T-helper 22 cell (primary cell): ENCODE results near the gene ARSI.

Source experiments
- DNase-seq: peaks from one replicate; pipeline ENCODE4 v3.0.0-alpha.2; 2020; ENCODE audit warnings: low read depth

ARSI gene

DNA sequence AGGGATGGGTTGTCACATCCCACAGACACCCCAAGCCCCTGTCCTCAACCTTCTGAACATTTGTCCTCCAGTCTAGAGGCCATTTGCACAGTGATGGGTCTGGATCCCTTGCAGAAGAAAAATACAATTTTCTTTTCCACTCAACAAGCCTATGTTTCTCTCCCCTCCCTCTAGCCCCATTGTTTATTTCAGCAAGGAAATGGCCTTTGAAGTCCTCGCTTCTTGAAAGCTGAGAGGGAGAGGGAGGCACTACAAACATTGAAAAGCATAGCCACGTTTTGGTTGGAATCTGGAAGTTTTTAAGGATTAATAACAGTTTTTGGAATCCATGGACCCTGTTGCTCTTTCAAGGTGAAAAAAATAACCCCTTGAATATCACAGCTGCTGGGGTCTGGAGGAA is 24.0 kb upstream of the ARSI start:
- no peak for DNase-seq

DNA sequence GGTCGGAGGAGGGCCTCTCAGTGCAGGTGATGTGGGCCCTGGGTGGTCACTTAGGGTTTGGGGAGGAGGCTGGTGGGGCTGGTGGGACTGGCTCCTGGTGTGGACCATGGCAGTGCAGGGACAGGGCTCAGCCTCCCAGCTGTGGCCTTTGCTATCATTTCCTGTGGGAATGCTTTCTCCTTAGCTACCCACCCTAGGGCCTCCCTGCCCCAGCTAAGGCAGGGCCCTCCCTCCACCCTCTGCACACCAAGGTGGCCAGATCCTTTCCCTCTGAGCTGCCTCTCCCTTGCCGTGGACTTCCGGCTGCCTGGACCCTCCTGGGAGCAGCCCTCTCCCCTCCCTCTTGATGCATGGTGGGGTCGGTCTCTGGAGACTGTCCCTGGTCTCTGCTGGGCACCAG is 22.7 kb upstream of the ARSI start:
- DNase-seq = no peak

DNA sequence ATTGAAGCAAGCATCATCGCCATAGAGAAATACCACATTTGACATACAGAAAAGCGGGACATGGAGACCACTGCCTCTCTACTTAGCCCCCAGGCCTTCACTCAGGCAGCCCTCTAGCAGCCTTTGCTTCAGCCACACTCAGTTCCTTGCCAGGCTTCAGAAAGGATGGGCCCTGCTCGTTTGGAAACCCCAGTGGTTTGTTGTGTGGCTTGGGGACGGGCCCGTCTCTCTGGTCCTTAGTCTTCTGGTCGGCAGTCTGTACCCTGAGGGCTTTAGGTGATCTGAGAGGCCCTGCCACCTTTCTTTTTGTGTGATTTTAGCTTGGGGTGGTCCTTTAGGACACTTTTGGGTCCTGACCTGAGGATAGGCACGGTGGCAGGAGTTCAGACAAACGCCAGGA is 21.1 kb upstream of the ARSI start:
- no peak for DNase-seq

DNA sequence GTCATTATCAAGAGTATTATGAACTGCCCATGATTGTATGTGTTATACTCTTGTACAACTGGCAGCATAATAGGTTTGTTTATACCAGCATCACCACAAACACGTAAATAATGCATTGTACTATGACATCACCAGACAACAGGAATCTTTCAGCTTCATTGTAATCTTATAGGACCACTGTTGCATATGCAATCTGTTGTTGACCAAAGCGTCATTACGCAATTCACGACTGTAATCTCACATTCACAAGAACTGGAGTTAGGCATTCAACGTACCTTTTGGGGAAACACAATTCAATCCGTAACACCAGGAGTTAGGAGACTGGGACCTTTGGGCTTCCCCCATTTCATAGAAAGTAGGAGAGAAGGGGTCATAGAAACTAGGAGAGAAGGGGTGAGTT is 20.4 kb upstream of the ARSI start:
- DNase-seq = no peak

DNA sequence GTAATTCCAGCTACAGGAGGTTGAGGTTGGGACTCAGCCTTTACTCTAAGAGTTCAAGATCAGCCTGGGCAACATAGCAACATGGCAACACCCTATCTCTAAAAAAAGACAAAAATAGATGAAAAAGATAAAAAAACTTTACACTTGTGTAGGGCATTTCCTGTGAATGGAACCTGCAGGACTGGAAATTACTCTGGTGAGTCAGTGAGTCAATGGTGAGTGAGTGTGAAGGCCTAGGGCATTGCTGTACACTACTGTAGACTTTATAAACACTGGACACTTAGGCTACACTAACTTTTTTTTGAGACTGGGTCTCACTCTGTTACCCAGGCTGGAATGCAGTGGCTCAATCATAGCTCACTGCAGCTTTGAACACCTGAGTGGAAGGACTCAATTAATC is 19.5 kb upstream of the ARSI start:
- DNase-seq = no peak

DNA sequence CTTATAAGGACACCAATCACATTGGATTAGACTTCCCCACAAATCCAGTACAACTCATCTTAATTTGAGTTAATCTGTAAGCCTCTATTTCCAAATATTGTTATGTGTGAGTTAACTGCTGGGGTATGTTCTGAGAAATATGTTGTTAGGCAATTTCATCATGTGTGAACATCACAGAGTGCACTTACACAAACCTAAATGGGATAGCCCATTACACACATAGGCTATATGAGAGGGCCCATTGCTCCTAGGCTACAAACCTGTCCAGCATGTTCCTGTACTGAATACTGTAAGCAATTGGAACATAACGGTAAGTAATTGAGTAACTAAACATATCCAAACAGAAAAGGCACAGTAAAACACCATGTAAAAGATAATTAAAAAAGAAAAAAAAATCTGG is 19.1 kb upstream of the ARSI start:
- DNase-seq = no peak

DNA sequence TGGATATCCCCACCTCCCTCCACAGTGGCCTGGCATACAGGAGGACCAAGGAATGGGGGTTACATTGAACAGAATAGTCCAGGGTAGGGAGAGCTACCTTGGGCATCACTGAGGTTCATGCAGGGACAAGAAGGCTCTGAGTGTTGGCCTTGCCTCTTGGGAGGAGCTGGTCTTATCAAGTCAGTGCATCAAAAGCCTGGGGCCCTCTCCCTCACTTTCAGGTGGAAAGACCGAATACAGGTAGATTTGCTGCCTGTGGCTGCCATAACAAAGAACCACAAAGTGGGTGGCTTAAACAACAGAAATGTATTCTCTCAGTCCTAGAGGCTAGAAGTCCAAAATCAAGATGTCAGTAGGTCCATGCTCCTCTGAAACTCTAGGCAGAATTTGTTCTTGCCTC is 18.5 kb upstream of the ARSI start:
- DNase-seq = no peak

DNA sequence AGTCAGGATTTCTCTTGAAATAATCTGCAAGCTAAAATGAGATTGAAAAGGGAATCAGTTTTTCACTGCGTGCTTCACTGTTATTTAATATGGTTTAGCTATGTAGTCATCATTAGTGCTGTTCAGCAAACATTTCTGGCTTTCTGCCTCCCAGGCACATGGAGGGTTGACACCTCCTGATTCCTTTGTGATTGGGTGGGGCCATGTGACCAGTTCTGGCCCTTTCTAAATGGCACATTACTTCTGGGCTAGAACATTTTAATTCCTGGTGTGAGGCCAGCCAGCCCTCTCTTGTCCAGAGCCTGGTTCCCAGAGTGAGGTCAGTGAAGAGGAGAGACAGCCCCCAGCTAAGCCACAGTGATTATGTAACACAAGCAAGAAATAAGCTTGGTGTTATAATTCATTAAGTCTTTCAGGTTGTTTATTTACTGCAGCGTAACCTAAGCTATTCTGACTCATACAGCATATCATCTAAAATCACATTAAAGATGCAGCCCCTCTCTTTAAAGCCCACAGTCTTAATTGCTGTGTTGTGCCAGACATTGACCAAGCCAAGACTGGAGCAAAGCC is 17.4 kb upstream of the ARSI start:
- DNase-seq = no peak

DNA sequence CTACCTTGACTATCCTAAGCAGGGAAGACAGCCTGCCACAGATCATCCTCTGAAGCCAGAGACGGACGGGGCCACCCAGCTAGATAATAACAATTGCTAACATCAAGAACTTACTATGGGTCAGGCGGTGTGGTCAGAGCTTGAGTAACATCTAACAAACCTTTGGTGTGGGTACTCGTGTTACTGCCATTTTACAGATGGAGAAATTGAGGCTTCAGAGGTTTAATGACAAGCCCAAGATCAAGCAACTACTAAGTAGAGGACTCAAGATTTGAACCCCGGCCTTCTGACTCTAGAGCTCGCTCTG is 16.7 kb upstream of the ARSI start:
- no peak for DNase-seq

DNA sequence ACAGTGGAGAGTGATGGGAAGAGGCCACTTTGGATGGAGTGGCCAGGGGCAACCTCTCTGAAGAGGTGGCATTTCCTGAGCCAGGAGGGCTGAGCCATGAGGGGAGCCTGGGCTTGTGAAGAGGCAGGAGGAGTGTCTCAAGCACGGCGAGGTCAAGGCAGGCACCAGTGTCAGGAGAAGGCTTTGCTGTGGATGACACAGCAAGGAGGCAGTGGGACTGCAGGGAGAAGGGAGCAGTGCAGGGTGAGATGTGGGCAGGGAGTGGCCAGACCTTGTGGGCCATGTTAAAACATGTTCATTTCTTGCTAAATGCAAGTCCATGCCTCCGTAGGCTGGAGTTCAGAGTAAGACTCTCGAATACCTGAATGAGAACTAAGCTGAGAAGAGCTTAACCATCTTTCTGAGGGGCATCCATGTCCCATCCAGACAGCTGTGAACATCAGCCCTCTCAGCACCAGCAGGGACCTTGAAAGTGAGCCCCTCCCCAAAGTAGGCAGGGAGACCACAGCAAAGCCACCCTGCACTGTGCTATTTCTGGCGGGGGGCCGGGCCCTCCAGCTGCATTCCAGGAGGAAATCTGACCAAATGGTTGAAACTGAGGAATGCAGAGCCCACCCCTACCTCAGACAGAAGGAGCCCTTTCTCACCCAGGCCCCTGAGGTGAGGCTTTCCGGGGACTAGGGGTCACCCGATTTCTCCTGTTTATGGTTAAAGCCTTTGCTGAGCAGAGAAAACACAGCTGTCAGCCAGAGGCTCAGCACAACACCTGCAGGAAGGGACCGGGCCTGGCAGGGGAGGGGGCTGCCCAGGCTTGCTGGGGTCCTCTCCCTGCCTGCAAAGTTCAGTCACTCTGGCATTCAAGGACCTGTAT is 16.1 kb upstream of the ARSI start:
- DNase-seq = no peak

DNA sequence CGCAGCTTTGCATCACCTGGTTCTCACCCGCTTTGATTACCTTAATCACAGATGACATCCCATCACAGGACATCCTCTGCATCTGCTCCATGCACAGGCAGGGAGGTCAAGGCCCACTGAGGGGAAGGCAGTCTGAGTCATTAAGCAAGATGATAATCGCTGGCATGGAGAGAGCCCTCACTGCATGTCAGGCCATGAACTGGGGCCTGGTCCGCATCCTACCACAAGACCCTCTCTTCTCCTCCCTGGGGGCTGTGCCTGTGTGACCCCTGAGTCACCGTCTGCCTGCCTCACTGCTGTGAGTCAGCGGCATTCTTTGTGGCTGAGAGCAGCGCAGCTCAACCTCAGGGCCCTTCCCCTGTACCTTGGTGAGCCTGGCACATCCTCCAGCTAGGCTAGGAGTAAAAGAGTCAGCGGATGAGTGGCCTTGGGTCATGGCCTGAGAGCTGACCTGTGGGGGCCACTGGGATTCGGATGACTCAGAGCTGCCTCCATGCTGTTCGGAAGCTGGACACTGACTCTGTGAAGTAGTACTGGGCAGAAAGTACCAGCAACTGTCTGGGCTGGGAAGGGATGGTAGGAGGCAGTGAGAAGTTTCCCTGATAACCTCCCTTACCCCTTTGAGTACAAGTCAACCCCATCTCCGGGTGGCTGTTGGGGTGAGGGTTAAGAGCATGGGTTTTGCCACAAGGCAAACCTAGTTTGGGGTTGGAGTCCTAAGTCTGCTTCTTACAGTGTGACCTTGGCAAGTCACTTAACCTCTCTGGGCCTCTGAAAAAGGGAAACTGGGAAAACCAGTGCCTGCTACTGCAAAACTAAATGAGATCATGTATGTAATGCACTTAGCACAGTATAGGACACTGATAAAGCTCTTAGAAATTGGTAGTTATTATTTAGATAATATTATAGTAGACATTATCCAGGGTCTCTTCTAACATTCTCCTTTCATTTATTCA is 14.6 kb upstream of the ARSI start:
- DNase-seq = no peak

DNA sequence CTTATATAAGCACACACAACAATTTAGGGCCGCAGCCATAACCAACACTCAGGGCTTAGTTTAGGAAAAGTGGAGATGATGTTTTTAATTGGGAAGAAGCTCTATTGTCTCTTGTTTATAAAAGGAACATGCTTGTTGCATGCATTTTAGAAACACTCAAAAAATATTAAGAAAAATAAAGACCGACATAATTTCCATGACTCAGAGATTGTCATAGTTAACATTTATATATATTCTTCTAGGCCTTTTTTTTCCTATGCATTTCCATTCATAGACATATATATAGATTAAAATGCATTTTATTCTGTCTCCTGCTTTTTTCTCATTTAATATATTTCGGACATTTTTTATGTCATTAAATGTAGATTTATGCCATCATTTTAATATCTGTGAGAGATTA is 13.6 kb upstream of the ARSI start:
- no peak for DNase-seq

DNA sequence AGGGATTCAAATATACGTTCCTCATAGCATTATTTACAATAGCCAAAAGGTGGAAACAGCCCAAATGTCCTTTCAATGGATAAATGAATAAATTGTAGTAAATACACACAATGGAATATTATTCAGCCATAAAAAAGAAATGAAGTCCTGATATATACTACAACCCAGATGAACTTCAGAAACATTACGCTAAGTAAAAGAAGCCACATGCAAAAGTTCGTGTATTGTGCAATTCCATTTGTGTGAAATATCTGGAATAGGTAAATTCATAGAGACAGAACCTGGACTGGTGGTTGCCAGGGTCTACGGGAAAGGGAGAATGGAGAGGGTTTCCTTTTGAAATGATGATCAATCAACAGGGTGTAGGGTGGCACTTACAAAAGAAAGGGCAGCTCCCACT is 12.5 kb upstream of the ARSI start:
- DNase-seq = no peak

DNA sequence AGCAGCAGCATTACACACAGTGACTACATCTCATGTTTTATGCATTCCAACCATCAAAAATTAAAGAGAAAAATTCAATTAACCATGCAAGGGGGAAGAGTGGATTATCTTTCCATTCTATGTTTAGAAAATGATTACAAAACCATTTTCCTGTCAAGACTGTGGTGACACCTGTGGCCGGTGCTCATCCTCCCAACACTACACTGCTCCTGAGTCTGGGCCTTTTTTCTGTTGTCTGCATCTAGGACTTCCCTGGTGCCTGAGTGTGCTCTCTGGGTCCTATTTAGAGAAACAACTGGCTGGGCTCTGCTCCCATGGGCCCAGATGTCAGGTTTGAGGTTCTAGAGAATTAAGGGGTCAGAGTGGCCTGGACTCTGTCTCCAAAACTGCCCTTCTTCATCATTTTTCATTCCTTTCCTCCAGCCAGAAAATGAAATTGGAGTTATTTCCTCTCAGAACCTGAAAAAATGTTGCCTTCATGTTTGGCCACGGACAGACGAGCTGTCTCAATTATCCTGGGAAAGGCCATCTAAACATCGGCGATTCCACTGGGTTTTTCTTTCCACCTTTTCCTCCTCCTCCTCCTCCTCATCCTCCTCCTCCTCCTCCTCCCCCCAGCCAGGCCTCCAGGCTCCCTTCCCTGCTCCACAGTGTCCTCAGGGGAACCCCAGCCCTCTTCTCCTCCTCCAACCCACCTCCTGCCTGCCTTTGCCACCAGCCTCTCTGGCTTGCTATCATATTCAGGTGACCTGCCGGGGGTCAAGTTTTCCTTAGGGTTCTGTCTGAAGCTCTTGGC is 11.4 kb upstream of the ARSI start:
- no peak for DNase-seq

DNA sequence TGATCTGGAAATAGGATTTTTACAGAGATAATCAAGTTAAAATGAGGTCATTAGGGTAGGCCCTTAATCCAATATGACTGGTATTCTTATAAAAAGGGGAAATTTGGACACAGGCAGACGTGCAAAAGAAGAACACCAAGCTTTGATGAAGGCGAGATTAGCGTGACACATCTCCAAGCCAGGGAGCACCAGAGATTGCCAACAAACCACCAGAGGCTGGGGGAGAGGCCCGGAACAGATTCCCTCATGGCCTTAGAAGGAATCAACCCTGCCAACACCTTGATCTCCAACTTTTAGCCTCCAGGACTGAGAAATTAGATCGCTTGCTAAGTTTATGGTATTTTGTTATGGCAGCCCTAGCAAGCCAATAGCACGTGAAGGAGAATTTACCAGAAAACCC is 10.8 kb upstream of the ARSI start:
- no peak for DNase-seq

DNA sequence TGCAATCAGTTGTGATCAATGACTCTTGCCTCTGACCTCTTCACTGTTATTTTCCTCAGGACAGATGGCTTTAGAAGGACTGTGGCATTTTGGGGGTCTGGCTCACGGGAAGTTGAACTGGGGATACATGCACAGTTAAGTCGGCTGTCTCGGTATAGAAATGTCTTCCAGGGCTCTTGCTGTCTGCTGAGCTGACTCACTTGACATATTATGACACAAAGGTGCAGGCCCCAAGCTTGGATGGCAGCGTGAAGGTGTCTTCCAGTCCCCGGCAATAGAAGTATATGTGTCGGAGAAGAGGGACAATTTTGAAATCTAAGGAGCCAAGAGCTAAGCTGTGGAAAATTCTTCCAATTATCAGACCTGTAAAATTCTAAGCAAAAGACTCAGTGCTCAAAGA is 9.8 kb upstream of the ARSI start:
- DNase-seq = no peak

DNA sequence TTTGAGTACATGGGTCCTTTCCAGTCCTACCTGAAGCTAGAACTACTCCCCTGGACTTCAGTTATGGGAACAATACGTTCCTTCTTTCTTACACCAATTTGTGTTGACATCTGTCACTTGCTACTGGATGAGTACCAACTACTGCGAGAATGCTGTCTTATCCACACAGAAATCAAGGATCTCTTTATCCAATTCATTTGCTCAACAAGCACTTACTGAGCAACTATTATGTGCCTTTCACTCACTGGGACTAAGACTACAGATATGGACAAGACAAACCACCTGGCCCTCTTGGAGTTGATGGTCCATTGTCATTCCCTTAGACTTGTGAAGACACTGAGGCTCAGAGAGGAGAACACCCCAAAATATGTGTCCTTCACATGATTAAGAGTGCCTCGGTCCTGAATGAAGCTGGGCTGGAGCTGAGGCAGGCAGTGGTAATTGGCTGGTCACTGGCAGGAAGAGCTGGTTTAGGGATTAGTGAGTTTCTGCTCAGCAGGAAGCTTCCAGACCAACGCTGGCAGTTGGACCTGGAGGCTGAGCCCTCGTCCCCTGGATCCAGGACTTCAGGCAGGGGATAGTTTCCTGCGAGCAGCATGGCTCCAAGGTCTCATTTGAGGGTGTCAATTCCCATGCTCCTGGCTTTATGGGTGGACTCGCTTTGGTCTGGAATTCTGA is 8.4 kb upstream of the ARSI start:
- no peak for DNase-seq

DNA sequence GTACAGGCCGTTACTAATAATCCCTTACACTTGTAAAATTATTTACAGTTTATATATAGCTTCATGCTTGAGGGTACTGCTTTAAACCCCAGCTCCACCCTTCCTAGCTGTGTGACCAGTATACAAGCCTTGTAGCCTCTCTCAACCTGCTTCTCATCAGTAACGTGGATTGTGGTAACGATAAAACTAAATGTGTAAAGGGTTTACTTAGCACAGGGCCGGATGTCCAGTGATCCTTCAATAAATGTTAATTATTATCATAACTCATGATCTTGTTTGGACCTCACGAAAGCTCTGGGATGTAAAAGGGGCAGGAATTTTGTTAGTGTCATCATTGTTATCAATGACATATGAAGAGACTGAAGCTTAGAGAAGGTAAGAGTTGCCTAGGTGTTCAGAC is 7.5 kb upstream of the ARSI start:
- no peak for DNase-seq

DNA sequence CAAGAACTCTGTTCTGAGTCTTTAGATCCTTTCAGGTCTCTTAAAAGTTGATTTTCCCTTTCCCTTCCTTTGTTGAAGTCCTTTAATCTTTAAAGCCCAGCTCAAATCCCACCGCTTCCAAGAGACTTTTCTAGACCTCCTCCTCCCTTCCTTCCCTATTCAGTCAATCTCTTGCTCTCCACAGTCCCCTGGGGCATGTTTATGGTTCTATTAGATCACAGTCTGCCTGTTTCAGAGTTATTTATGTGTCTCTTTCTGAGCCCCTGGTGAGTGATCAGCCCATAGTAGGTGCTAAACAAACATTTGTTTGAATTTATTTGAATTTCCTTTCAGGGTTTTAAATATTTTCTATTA is 7.2 kb upstream of the ARSI start:
- no peak for DNase-seq

DNA sequence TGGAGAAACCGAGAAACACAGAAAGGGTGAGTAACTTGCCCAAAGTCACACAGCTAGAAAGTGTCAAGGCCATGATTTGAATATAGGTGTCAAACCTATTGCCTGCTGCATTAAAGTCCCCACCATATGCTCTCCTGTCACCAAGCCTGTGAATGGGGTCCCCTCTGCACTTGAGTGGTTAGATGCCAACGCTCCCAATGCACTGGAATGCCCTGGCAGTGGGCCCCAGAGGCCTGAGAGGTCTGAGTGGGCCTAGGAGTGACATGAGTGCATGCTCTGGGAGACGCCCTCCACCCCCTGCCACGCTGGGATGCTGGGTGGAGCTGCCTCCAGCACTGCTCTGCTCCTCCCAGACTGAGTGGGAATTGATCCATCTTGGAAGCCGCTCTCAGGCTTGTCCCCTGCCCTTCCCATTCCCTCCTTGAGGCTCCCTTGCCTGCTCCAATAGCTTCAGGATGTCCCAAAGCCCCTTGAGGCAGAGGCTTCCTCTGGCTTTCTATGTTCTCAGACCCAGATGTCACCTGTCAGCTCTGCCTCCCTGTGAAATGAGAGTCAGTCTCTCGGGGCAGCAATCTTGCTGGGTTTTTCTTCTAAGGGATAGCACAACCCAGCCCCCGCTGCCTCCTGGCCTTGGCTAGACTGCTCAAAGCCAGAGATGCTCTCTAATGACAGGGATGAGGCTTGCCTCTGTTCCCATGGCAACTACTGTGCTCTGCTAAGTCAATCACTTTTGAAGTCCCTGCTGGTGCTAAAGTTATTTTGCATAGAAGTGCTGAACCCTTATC is 6.6 kb upstream of the ARSI start:
- no peak for DNase-seq
